HL-60 (cell line): ENCODE results near the gene NQO2.

Experiments
- CTCF ChIP-seq: IDR thresholded peaks from one replicate; pipeline ENCODE4 v1.5.1; 2011; ENCODE audit warnings: low read length, control low read depth, inconsistent platforms; ENCODE audit not compliant: insufficient read depth
- POLR2AphosphoS5 ChIP-seq: IDR thresholded peaks from 2 replicates; pipeline ENCODE4 v1.6.1; 2012; ENCODE audit warnings: low read depth
- REST ChIP-seq: IDR thresholded peaks from 2 replicates; pipeline ENCODE4 v1.6.1; 2012; ENCODE audit warnings: low read depth; ENCODE audit not compliant: insufficient replicate concordance

GRCh38 chr6:2961506-2961905 is 38.2 kb upstream of the NQO2 start:
- TF ChIP-seq REST (no peak), POLR2AphosphoS5 (no peak), CTCF (no peak)
